Pancreas (tissue), 10 donors: ENCODE results near the gene ADAMTS19. TPM values are rescaled to one million over a fixed set of nuclear protein-coding genes. Genes with fewer than 3 reads are reported as not detected.
A peak's percentile ranks its signal among the peaks of the same experiment; 100 is the strongest.

Experiments used
- ATAC-seq, 4 donors: fragments of 200-7000 bp; cut with Tn5 transposase; one replicate each; pipeline versions ENCODE4 v1.8.0 to v1.9.1; 2020; ENCODE audit warnings: mild to moderate bottlenecking in 4 of 4, moderate library complexity in 4 of 4
- DNase-seq, 6 donors: peaks; one replicate each; pipeline ENCODE4 v3.0.0-alpha.2; 2020
- FAIRE-seq: peaks from 2 replicates; lab custom pipeline; 2012; peaks lifted over from hg19 to GRCh38; lab: Jason Lieb, UNC
- H3K27ac ChIP-seq, 4 donors: fragments of 200-600 bp; sonication (generic); 1 replicate in 3 of 4; 2 replicates in 1 of 4; pipeline versions ENCODE4 v1.5.0 to v1.8.0; 2020
- H3K27me3 ChIP-seq, 4 donors: fragments of 200-600 bp; one replicate each; pipeline ENCODE4 v1.8.0; 2021
- H3K36me3 ChIP-seq, 3 donors: fragments of 200-600 bp; sonication (generic) in 1 of 3; one replicate each; pipeline versions ENCODE4 v1.5.0 to v1.8.0; 2020 to 2021
- H3K4me1 ChIP-seq, 3 donors: fragments of 200-600 bp; one replicate each; pipeline ENCODE4 v1.8.0; 2021
- H3K4me3 ChIP-seq, 4 donors: fragments of 200-600 bp; sonication (generic) in 2 of 4; one replicate each; pipeline versions ENCODE4 v1.5.0 to v1.8.0; 2020 to 2021
- H3K9me3 ChIP-seq, 4 donors: fragments of 200-600 bp; one replicate each; pipeline ENCODE4 v1.8.0; 2021
- CTCF ChIP-seq, 4 donors: fragments of 200-600 bp; sonication (generic) in 3 of 4; IDR thresholded peaks; one replicate each; pipeline versions ENCODE4 v1.5.0 to v1.8.0; 2021; ENCODE audit warnings: antibody characterized with exemption in 4 of 4
- WGBS, 2 donors: extraction: QIAGEN DNeasy Blood & Tissue Kit; methylation state at CpG; one replicate each; pipeline ENCODE4 v1.1.7; 2013; 5-methylcytosine and 5-hydroxymethylcytosine counted together
- intact Hi-C, 3 donors: fragments of 100-400 bp; cut with DNase I; formaldehyde crosslinking; loops; one replicate each; pipeline versions ENCODE4 v1.11.1 to v1.14.2; 2022
- polyA plus RNA-seq, 2 donors: library from polyadenylated mRNA; stranded (reverse); fragments of 200-250 nt; gene quantifications; one replicate each; pipeline ENCODE4 v1.2.3, GENCODE V29; 2013
- total RNA-seq, 6 donors: library from RNA; stranded (reverse); fragmentation: NEBNext Ultra II Directional in 4 of 6; extraction: Animal tissue kit (Norgen Biotek cat#: 25700) in 4 of 6; gene quantifications; one replicate each; pipeline versions ENCODE4 v1.2.1 to v1.2.4, GENCODE V29; 2021 to 2023
- donor health status: healthy with polysubstance abuse.
- donor health status: DM: no; HTN: no; CAD: no; lungs with moderate emphysema.
- donor health status: DM: no; HTN: no; CAD: no.
- donor health status: control.
- donor health status: control.
- donor health status: Bipolar disorder and iron deficiency.
- donor health status: DM: yes; HTN: yes; CAD: no.
- donor health status: DM: no; HTN: no; CAD: no.
- donor health status: DM: no; HTN: no; CAD: no.
- donor health status: DM: yes; HTN: yes; CAD: no.

The ADAMTS19 gene
- total and polyA plus RNA-seq, 8 donors = 0.02 to 0.22 (median 0.08) TPM; not detected in 1

- ATAC-seq = no peak
- FAIRE-seq = no peak
Observed at GRCh38 chr5:129448654-129449053, 11.4 kb upstream of the ADAMTS19 start.

GRCh38 chr5:129454461-129454860, 5.6 kb upstream of the ADAMTS19 start:
- DNase-seq (no peak), FAIRE-seq (no peak), ATAC-seq (no peak)
- H3K36me3 ChIP-seq = no peaks in the 10 kb centered on the region
- H3K27me3 ChIP-seq = no peaks in the 10 kb centered on the region
- no peak overlapping the region for H3K27ac ChIP-seq
- no peaks in the 10 kb centered on the region for H3K4me1 ChIP-seq
- WGBS, 2 donors = 97 to 100% methylated on average over 2 of the region's 2 CpGs
- no peak for TF ChIP-seq CTCF (IDR thresholded peaks at IDR 0.05)
- no peaks in the 10 kb centered on the region for H3K9me3 ChIP-seq
- no peak overlapping the region for H3K4me3 ChIP-seq
- intact Hi-C loops = no loop called here

More at GRCh38 chr5:129448654-129449053, 11.4 kb upstream of the ADAMTS19 start:
- 87 to 91% methylated on average over 4 of the region's 4 CpGs for WGBS, 2 donors
- no peak for TF ChIP-seq CTCF (IDR thresholded peaks at IDR 0.05)
- Histone ChIP-seq H3K27ac (no peak overlapping the region), H3K4me1 (no peaks in the 10 kb centered on the region), H3K4me3 (no peak overlapping the region), H3K9me3 (no peaks in the 10 kb centered on the region), H3K36me3 (no peaks in the 10 kb centered on the region), H3K27me3 (no peaks in the 10 kb centered on the region)
- no peak for DNase-seq
- intact Hi-C loops = no loop called here

GRCh38 chr5:129459450-129459776, 685 bp upstream of the ADAMTS19 start:
- WGBS, 2 donors = 60 to 63% methylated on average over 11 of the region's 11 CpGs
- TF ChIP-seq CTCF (IDR thresholded peaks at IDR 0.05) = no peak
- Histone ChIP-seq H3K27me3 (no peaks in the 10 kb centered on the region), H3K4me1 (no peaks in the 10 kb centered on the region), H3K27ac (no peak overlapping the region), H3K36me3 (no peaks in the 10 kb centered on the region), H3K4me3 (peak overlapping the region in 2 of 4 donors; percentile 51 to 61), H3K9me3 (no peaks in the 10 kb centered on the region)
- ATAC-seq (no peak), DNase-seq (no peak), FAIRE-seq (no peak)
- intact Hi-C loops = no loop called here

GRCh38 chr5:129460672-129460935, 506 bp downstream of the ADAMTS19 start:
- peak overlapping the region; percentile 16 to 61 (median 39) for H3K4me3 ChIP-seq

More at GRCh38 chr5:129460672-129460935, 506 bp downstream of the ADAMTS19 start:
- H3K36me3 ChIP-seq = no peaks in the 10 kb centered on the region
- H3K9me3 ChIP-seq = no peaks in the 10 kb centered on the region
- H3K4me1 ChIP-seq = no peaks in the 10 kb centered on the region
- WGBS, 2 donors = 0 to 1% methylated on average over 10 of the region's 10 CpGs
- ATAC-seq = peak; percentile 18 to 36 (median 30)
- intact Hi-C loops = no loop called here
- no peak for TF ChIP-seq CTCF (IDR thresholded peaks at IDR 0.05)
- DNase-seq = no peak
- H3K27me3 ChIP-seq = no peaks in the 10 kb centered on the region
- FAIRE-seq = no peak
- no peak overlapping the region for H3K27ac ChIP-seq
